Left lobe of liver (tissue), 2 donors: ENCODE data around the gene TMCC3. TPM values are rescaled to one million over a fixed set of nuclear protein-coding genes. Genes with fewer than 3 reads are reported as not detected.
A peak's percentile ranks its signal among the peaks of the same experiment; 100 is the strongest.

Experiments
- ATAC-seq: fragments of 200-7000 bp; cut with Tn5 transposase; one replicate; pipeline ENCODE4 v1.9.1; 2020; ENCODE audit warnings: mild to moderate bottlenecking, moderate library complexity
- DNase-seq: peaks from one replicate; pipeline ENCODE4 v3.0.0-alpha.2; 2020; ENCODE audit warnings: low spot score
- total RNA-seq: library from RNA; stranded (reverse); gene quantifications from one replicate; pipeline ENCODE4 v1.2.1, GENCODE V29; 2021
- donor health status: DM: no; HTN: no; CAD: no; lungs with moderate emphysema.
- donor health status: DM: no; HTN: yes; CAD: no.

TMCC3 gene
- total RNA-seq, 1 donor from 2014 or later: 2.6 TPM

DNA sequence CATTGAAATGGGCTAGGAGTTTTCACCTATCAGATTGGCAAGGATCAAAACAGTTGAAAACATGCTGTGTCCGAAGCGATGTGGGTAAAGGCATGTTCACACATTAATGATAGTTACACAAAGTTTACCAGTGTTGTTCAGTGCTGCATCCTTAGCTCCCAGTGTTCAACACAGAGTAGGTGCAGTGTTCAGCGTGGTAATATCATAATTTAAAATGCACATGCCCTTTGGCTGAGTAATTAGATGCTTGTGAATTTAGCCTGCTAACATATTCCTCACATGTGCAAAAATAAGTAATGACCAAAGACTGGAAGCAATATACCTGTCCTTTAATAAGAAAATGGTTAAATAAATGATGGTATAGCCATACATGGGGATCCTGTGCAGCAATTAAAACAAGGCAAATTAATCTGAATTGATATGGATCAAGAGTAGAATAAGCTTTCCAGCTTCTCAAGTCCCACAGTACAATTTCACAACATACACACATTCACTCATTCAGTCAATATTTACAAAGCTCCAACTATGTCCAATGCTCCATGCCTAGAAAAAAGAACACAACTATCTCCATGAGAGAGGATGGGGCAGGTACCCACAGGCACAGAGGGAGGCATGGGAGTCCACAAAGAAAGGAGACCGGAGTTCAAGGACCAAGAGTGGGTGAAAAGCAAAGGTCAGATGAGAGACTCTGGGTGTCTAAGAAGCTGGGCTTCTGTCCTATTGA lies 12.8 kb downstream of the TMCC3 start:
- DNase-seq (no peak), ATAC-seq (peak; percentile 94)

GRCh38 chr12:94636462-94637085 lies 13.8 kb downstream of the TMCC3 start:
- DNase-seq: no peak
- no peak for ATAC-seq

- ATAC-seq (no peak), DNase-seq (no peak)
These were observed 15.6 kb downstream of the TMCC3 start for GRCh38 chr12:94634717-94635116.

GRCh38 chr12:94633401-94633800 lies 17.0 kb downstream of the TMCC3 start:
- ATAC-seq: no peak
- DNase-seq: no peak

GRCh38 chr12:94631058-94631457 lies 19.3 kb downstream of the TMCC3 start:
- DNase-seq (no peak), ATAC-seq (no peak)

DNA sequence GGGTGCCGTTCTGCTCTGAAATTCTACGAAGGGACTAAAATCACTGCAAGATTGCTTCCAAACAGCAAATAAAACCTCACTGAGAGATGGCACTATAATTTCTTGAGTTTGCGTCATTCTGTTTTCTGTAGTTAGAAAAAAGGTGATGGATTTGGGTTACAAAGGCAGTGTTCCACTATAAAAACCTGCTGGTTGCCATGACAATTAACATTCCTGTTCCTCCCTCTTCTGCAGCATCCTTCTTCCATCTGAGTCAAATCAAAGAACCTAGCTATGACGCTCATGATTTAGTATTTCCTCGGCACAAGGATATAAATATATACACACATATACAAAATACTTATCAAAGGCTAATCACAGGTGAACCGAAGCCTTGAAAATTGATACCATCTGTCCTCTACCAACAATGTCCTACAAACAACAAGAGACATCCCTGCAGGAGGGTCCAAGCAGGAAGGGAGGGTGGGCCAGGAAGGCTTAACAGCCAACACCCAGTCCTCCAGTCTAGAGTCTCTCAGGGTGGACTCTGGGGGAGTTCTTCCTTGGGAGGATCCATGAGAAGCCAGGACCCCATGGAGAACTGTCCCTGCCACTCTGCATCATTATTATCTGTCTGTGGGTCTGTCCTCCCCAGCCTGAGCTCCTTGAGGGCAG lies 21.4 kb downstream of the TMCC3 start:
- DNase-seq (no peak), ATAC-seq (no peak)

GRCh38 chr12:94628369-94628768 lies 22.0 kb downstream of the TMCC3 start:
- DNase-seq (no peak), ATAC-seq (peak; percentile 39)

GRCh38 chr12:94625531-94625930 lies 24.8 kb downstream of the TMCC3 start:
- peak; percentile 67 for ATAC-seq
- DNase-seq: no peak

GRCh38 chr12:94623161-94623920 lies 27.0 kb downstream of the TMCC3 start:
- DNase-seq (no peak), ATAC-seq (no peak)

- ATAC-seq: no peak
- DNase-seq: no peak
These were observed 27.9 kb downstream of the TMCC3 start for GRCh38 chr12:94622475-94622874.

- DNase-seq: no peak
These were observed 28.5 kb downstream of the TMCC3 start for GRCh38 chr12:94621662-94622359.

DNA sequence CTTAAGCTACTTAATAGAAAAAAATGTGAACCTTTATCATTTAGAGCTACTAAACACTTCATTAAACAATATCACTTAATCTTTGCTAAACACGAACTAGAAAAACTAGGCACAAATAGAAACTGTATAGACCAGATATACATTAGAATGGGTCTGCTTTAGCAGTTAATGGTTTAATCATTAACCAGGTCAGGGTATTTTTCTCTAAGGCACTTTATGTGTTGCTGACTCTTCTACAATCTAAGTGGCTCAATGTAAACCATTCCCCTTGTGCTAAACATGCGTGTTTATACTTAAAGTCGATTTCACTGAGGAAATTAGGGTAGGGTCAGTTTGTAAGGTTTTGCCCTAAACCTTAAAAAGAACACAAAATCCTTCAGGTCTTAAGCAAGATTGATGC lies 29.7 kb downstream of the TMCC3 start:
- DNase-seq (no peak), ATAC-seq (no peak)

More at GRCh38 chr12:94621662-94622359, 28.5 kb downstream of the TMCC3 start:
- peak; percentile 88 for ATAC-seq

DNA sequence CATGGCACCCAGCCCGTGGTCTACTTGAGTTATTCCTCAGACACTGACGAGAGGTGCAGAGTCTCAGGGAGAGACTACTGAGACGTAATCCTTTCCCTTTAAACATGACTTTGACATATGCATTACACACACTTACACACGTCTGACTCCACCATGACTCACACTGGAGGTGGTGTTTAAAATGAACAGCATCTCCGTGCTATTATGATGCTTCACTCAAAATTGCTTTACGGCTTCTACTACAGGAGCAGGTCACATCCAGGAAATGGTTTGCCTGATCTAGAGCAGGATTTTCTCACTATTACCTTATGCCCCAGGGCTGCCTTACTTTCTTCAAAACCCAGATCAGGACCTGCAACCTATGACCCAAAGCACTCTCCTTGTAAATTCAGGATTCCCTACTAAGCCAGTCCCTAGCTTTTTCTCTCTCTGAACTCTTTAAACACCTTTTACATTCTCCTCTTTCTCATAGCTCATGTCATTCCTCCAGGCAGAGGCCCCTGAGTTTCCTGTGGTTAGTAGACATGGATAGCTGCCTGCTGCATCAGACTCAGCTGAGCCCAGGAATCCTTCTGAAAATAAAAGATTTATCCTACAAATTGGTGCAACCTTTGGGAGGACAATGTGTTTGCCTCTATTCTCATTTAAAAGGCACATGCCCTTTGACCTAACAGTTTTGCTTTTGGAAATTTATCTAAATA lies 31.2 kb downstream of the TMCC3 start:
- no peak for DNase-seq
- no peak for ATAC-seq

DNA sequence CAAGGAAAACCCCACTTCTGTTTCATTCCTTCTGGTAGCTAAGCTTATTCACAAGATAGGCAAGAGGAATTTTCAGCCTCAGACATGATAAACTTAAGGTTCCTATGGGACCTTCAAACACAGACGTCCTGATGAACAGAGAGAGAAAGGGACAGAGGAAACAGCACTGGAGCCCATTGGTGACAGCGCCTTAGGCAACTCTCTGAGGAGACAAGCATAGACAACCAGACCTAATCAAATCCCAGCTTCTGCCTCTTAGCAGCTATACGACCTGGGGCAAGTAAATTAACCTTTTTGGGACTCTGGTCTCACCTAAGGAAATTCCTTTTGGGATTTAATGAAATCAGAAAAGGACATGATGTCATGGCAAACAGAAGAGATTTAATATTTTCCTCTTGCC lies 33.3 kb downstream of the TMCC3 start:
- no peak for ATAC-seq
- no peak for DNase-seq

DNA sequence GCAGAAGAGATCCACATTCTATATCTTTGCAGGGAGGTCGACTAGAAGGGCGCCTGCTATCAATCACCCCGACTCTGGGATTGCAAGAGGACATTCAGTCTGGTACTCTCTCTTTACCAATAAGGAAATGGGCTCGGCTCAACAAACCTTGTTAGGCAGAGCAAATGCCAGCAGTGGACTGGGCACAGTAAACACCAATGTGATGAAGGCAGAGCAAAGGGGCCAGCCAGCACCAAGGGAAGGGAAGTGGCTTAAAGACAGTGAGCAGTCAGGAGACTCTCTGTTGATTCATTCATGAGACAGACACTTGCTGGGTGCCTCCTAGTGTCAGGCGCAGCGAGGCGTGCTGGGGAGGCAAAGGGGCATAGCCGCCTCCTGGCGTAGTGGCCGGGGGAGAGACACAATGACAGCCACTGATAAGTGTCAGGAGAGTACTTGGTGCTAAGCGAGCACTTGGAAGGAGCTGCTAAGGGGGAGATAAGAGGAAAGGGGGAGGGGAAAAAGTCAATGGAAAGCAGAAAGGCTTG lies 34.1 kb downstream of the TMCC3 start:
- ATAC-seq (peak; percentile 40), DNase-seq (no peak)

DNA sequence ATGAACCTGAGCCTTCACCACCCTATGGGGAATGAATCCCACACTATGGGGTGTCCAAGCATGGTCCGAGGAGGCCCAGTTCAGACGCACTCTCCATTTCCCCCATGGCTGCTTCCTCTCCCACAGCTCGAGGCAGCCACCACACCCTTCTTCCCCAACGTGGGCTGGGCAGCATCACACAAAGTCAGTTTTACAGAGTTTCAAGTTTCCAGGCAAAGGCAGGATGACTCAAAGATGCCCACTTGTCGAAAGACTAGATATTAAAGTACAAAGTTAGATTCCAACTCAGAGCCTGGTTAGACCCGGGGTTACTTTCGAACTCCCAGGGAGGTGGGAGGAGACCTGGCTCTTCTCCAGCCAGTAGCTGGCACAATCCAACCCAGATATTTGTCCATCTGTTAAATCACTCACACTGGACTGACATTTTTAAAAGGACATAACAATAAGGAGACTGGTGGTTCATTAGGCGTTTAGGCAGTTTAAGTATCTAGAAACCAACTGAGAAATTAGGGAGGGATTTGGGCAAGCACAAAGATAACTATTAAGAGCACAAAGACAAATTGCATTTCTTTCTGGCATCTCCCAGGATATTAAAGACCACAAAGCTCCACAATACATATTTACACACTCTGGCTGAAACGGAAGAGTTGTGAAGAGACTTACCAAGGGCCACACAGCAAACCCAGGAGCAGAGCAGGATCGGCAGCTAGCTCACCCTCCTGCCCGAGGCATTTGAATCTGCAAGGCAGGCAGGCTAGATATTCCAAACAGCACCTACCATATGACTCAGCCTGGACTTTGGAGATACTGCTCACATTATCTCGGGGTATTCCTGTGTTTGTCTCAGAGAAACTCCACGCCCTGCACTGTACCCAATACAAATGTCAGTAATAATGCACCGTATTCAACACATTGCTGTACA lies 34.8 kb downstream of the TMCC3 start:
- ATAC-seq: peak; percentile 90
- peak; percentile 88 for DNase-seq

- ATAC-seq (no peak), DNase-seq (no peak)
These were observed 36.1 kb downstream of the TMCC3 start for GRCh38 chr12:94614288-94614721.

- ATAC-seq (no peak), DNase-seq (no peak)
These were observed 40.4 kb downstream of the TMCC3 start for GRCh38 chr12:94609917-94610443.
